Measurements from ENCODE around the gene MCOLN2.

- no peak for TF ChIP-seq TCF4 (CRISPR knock-in tag; IDR thresholded peaks at IDR 0.05; ENCODE audit: borderline replicate concordance)
- no peak for TF ChIP-seq RARB (CRISPR knock-in tag; IDR thresholded peaks at IDR 0.05)
- no peak for TF ChIP-seq SNAI2 (CRISPR knock-in tag; IDR thresholded peaks at IDR 0.05)
- no peak for TF ChIP-seq OSR1 (CRISPR knock-in tag; IDR thresholded peaks at IDR 0.05)
- TF ChIP-seq BACH2 (CRISPR knock-in tag; IDR thresholded peaks at IDR 0.05; ENCODE audit: borderline replicate concordance), result no peak
- TF ChIP-seq POU6F1 (CRISPR knock-in tag; IDR thresholded peaks at IDR 0.05; ENCODE audit: borderline replicate concordance, low read depth), result no peak
- TF ChIP-seq ZFP3 (CRISPR knock-in tag; IDR thresholded peaks at IDR 0.05), result no peak
- no peak for TF ChIP-seq ESRRG (CRISPR knock-in tag; IDR thresholded peaks at IDR 0.05)
- no peak for TF ChIP-seq PATZ1 (CRISPR knock-in tag; IDR thresholded peaks at IDR 0.05; ENCODE audit: borderline replicate concordance)
- no peak for TF ChIP-seq GLIS3 (CRISPR knock-in tag; IDR thresholded peaks at IDR 0.05)
- no peak for TF ChIP-seq ZNF565 (CRISPR knock-in tag; conservative IDR thresholded peaks at IDR 0.05; ENCODE audit: low read depth)
- no peak for TF ChIP-seq TOX (CRISPR knock-in tag; IDR thresholded peaks at IDR 0.05; ENCODE audit: borderline replicate concordance)
These were observed 50.3 kb downstream of the MCOLN2 start for GRCh38 chr1:84946631-84947030.

Measured in SK-N-SH treated with all-trans-retinoic acid at 6 μM for 48 hours (cell line).